Natural killer cell (primary cell): ENCODE results near the gene COL24A1. TPM values are rescaled to one million over a fixed set of nuclear protein-coding genes. Genes with fewer than 3 reads are reported as not detected.
"Not testable (repeated sequence)": the region's sequence is repeated elsewhere in the genome, so short reads cannot be mapped to it uniquely, and the experiment has no call there.

Experiments
- ATAC-seq, 3 donors: fragments of 150-1000 bp in 2 of 3; fragments of 200-7000 bp in 1 of 3; cut with Tn5 transposase; 1 replicate in 1 of 3; 2 replicates in 2 of 3; pipeline ENCODE4 v1.10.0; 2021; ENCODE audit warnings: mild to moderate bottlenecking in 2 of 3, moderate library complexity in 2 of 3
- DNase-seq, 2 donors: peaks; one replicate each; pipeline versions ENCODE4 v3.0.0 to v3.0.0-alpha.2; 2013 to 2021; ENCODE audit warnings: mixed read lengths in 1 of 2
- H3K27ac ChIP-seq: one replicate; pipeline ENCODE4 v1.5.1; 2013; ENCODE audit warnings: mild to moderate bottlenecking, low read length
- H3K27me3 ChIP-seq: one replicate; pipeline ENCODE4 v1.6.1; 2013; ENCODE audit warnings: low read length; ENCODE audit not compliant: control insufficient read depth, insufficient read depth
- H3K36me3 ChIP-seq: one replicate; pipeline ENCODE4 v1.6.1; 2013; ENCODE audit warnings: low read length; ENCODE audit not compliant: control insufficient read depth, insufficient read depth
- H3K4me1 ChIP-seq: one replicate; pipeline ENCODE4 v1.6.1; 2013; ENCODE audit warnings: low read length; ENCODE audit not compliant: control insufficient read depth, insufficient read depth
- H3K4me3 ChIP-seq: one replicate; pipeline ENCODE4 v1.5.1; 2013; ENCODE audit warnings: low read length
- H3K9me3 ChIP-seq: one replicate; pipeline ENCODE4 v1.6.1; 2013; ENCODE audit warnings: low read length; ENCODE audit not compliant: control insufficient read depth, insufficient read depth
- H3K27ac Mint-ChIP-seq, 2 donors: one replicate each; pipeline ENCODE4 v1.8.0; 2022; ENCODE audit warnings: mild to moderate bottlenecking in 2 of 2, mixed read lengths in 2 of 2, moderate library complexity in 1 of 2
- H3K27me3 Mint-ChIP-seq, 2 donors: one replicate each; pipeline ENCODE4 v1.8.0; 2022; ENCODE audit warnings: low read depth in 2 of 2, mixed read lengths in 2 of 2
- H3K36me3 Mint-ChIP-seq: one replicate; pipeline ENCODE4 v1.8.0; 2022; ENCODE audit warnings: mixed read lengths
- H3K4me1 Mint-ChIP-seq, 2 donors: one replicate each; pipeline ENCODE4 v1.8.0; 2022; ENCODE audit warnings: mixed read lengths in 2 of 2
- H3K4me3 Mint-ChIP-seq: one replicate; pipeline ENCODE4 v1.8.0; 2022; ENCODE audit warnings: mild to moderate bottlenecking, moderate library complexity, mixed read lengths
- H3K9me3 Mint-ChIP-seq, 2 donors: one replicate each; pipeline ENCODE4 v1.8.0; 2022; ENCODE audit warnings: mixed read lengths in 2 of 2
- WGBS: methylation state at CpG from one replicate; pipeline ENCODE4 v1.1.7; 2013; ENCODE audit warnings: missing lambda C conversion rate; ENCODE audit not compliant: insufficient coverage; 5-methylcytosine and 5-hydroxymethylcytosine counted together
- intact Hi-C: fragments of 100-400 bp; cut with micrococcal nuclease; formaldehyde crosslinking; loops from one replicate; pipeline ENCODE4 v1.14.2; 2022
- total RNA-seq, 4 donors: library from RNA; stranded (reverse); fragments of 120-200 nt in 1 of 4; gene quantifications; one replicate each; pipeline versions ENCODE4 v1.2.3 to v1.2.4, GENCODE V29; 2013 to 2022
- TF ChIP-seq, protein P1 (sequence below): fragments of 200-600 bp; IDR thresholded peaks from one replicate; pipeline ENCODE4 v1.8.0; 2022; ENCODE audit warnings: antibody characterized with exemption

COL24A1 gene
- total RNA-seq, 3 donors from 2014 or later (not counting 1 experiment from before 2014, with no cell fraction given): 0.20 to 0.54 (median 0.54) TPM

DNA sequence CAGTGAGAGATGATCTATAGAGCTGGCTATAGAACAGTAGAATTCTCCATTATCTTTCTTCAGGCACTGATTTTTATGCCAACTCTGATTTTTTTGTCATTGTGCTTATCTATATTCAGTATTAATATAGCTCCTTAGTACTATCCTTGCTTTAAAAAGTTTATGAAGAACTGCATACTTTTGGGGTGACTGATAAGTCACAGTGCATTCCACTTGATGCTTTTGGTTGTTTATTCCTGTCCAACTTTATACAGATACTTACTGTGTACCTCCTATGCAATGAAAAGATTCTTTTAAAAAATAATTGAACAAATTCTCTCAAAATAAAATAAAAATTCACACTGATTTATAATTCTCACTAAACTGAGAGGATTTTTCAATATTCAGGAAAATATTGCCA, 71.6 kb downstream of the COL24A1 start:
- Histone ChIP-seq H3K36me3 (no peaks in the 10 kb centered on the region), H3K4me1 (no peaks in the 10 kb centered on the region), H3K27me3 (no peaks in the 10 kb centered on the region), H3K9me3 (no peaks in the 10 kb centered on the region), H3K4me3 (no peak overlapping the region), H3K27ac (no peak overlapping the region)
- DNase-seq: no peak
- Mint-ChIP-seq H3K4me3 (no peak overlapping the region), H3K4me1 (peaks cover 5 to 12% of the 10 kb centered on the region in 2 donors), H3K9me3 (peaks cover 0 to 2% of the 10 kb centered on the region in 2 donors), H3K27me3 (no peaks in the 10 kb centered on the region), H3K27ac (no peak overlapping the region), H3K36me3 (no peaks in the 10 kb centered on the region)
- TF ChIP-seq, protein P1, sequence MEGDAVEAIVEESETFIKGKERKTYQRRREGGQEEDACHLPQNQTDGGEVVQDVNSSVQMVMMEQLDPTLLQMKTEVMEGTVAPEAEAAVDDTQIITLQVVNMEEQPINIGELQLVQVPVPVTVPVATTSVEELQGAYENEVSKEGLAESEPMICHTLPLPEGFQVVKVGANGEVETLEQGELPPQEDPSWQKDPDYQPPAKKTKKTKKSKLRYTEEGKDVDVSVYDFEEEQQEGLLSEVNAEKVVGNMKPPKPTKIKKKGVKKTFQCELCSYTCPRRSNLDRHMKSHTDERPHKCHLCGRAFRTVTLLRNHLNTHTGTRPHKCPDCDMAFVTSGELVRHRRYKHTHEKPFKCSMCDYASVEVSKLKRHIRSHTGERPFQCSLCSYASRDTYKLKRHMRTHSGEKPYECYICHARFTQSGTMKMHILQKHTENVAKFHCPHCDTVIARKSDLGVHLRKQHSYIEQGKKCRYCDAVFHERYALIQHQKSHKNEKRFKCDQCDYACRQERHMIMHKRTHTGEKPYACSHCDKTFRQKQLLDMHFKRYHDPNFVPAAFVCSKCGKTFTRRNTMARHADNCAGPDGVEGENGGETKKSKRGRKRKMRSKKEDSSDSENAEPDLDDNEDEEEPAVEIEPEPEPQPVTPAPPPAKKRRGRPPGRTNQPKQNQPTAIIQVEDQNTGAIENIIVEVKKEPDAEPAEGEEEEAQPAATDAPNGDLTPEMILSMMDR: no peak
- ATAC-seq: no peak
- intact Hi-C loops: no loop called here

DNA sequence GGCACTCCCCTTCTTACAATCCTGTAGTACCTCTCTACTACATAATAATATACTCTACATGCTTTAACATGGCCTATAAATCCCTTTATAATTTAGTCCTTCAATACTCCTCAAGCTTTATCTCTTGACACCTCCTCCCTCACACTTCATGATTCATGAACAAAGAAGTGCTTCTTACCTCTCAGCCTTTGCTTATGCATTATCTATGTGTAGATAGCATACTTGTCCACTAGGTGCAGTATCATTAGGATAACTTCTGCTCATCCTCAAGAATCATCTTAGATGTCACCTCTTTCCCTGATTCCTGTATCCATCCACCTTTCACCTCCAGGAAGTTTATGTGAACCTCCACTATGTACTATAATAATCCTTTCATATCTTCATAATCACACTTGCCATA, 74.4 kb downstream of the COL24A1 start:
- intact Hi-C loops: no loop called here
- H3K36me3 Mint-ChIP-seq: no peaks in the 10 kb centered on the region

DNA sequence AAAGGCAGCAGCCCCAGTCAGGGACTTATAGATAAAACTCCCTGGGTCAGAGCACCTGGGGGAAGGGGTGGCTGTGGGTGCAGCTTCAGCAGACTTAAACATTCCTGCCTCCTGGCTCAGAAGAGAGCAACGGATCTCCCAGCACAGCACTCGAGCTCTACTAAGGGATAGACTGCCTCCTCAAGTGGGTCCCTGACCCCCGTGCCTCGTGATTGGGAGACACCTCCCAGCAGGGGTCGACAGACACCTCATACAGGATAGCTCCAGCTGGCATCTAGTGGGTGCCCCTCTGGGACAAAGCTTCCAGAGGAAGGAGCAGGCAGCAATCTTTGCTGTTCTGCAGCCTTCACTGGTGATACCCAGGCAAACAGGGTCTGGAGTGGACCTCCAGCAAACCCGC, 84.1 kb downstream of the COL24A1 start:
- H3K36me3 Mint-ChIP-seq, H3K4me1 ChIP-seq, H3K27me3 ChIP-seq, H3K27me3 Mint-ChIP-seq, intact Hi-C loops, H3K4me3 Mint-ChIP-seq, H3K27ac Mint-ChIP-seq, DNase-seq, H3K36me3 ChIP-seq, H3K27ac ChIP-seq, H3K9me3 ChIP-seq, H3K4me1 Mint-ChIP-seq, H3K4me3 ChIP-seq, ATAC-seq: not testable (repeated sequence)
- 85% methylated on average over 6 of the region's 6 CpGs for WGBS
- peaks cover 9 to 24% of the 10 kb centered on the region in 2 donors for H3K9me3 Mint-ChIP-seq

More for the DNA sequence above, 74.4 kb downstream of the COL24A1 start:
- TF ChIP-seq, protein P1: no peak
- no peaks in the 10 kb centered on the region for H3K27me3 Mint-ChIP-seq
- ATAC-seq (no peak), DNase-seq (no peak)
- Histone ChIP-seq H3K4me1 (no peaks in the 10 kb centered on the region), H3K36me3 (no peaks in the 10 kb centered on the region), H3K4me3 (no peak overlapping the region), H3K27me3 (no peaks in the 10 kb centered on the region), H3K27ac (no peak overlapping the region), H3K9me3 (no peaks in the 10 kb centered on the region)
- H3K27ac Mint-ChIP-seq: no peak overlapping the region
- H3K9me3 Mint-ChIP-seq: peaks cover 3% of the 10 kb centered on the region in 2 donors
- peaks cover 5 to 12% of the 10 kb centered on the region in 2 donors for H3K4me1 Mint-ChIP-seq
- no peak overlapping the region for H3K4me3 Mint-ChIP-seq

DNA sequence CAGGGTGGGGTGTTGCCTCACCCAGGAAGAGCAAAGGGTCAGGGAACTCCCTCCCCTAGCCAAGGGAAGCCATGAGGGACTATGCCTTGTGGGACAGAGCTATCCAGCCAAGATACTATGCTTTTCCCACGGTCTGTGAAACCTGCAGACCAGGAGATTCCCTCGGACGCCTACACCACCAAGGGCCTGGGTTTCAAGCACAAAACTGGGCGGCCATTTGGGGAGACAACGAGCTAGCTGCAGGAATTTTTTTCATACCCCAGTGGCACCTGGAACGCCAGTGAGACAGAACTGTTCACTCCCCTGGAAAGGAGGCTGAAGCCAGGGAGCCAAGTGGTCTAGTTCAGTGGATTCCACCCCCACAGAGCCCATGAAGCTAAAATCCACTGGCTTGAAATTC, 84.7 kb downstream of the COL24A1 start:
- peaks cover 6 to 24% of the 10 kb centered on the region in 2 donors for H3K9me3 Mint-ChIP-seq
- H3K27me3 ChIP-seq, H3K4me1 ChIP-seq, H3K9me3 ChIP-seq, H3K27ac Mint-ChIP-seq, H3K4me3 ChIP-seq, DNase-seq, H3K36me3 Mint-ChIP-seq, H3K4me1 Mint-ChIP-seq, ATAC-seq, H3K4me3 Mint-ChIP-seq, intact Hi-C loops, H3K36me3 ChIP-seq, H3K27ac ChIP-seq, H3K27me3 Mint-ChIP-seq: not testable (repeated sequence)
- 91% methylated on average over 6 of the region's 6 CpGs for WGBS

DNA sequence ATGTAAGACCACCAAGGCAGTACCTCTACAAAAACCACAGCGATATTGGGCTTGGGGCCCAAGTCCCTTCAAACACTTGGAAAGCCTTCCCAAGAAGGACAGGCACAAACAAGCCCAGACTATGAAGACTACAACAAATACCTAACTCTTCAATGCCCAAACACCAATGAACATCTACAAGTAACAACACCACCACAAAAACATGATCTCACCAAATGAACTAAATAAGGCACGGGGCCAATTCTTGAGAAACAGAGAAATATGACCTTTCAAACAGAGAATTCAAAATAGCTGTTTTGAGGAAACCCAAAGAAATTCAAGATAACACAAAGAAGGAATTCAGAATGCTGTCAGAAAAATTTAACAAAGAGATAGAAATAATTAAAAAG, 86.8 kb downstream of the COL24A1 start:
- ATAC-seq (no peak), DNase-seq (no peak)
- 79% methylated on average over 2 of the region's 2 CpGs for WGBS
- H3K27ac Mint-ChIP-seq: no peak overlapping the region
- intact Hi-C loops: no loop called here
- peaks cover 5 to 22% of the 10 kb centered on the region in 2 donors for H3K9me3 Mint-ChIP-seq
- no peaks in the 10 kb centered on the region for H3K36me3 Mint-ChIP-seq
- no peaks in the 10 kb centered on the region for H3K27me3 Mint-ChIP-seq
- TF ChIP-seq, protein P1: no peak
- Histone ChIP-seq H3K36me3 (no peaks in the 10 kb centered on the region), H3K27ac (no peak overlapping the region), H3K27me3 (no peaks in the 10 kb centered on the region), H3K4me3 (no peak overlapping the region), H3K4me1 (no peaks in the 10 kb centered on the region), H3K9me3 (no peaks in the 10 kb centered on the region)
- no peaks in the 10 kb centered on the region for H3K4me1 Mint-ChIP-seq
- H3K4me3 Mint-ChIP-seq: no peak overlapping the region
